GM19438 (cell line): ENCODE results near the gene ABCF1.

ENCODE experiments used
- ATAC-seq: cut with Tn5 transposase; IDR thresholded peaks from one replicate; pipeline ENCODE4 v1.9.1; 2021; ENCODE audit warnings: low read depth; ENCODE audit not compliant: unreplicated experiment

Gene ABCF1

DNA sequence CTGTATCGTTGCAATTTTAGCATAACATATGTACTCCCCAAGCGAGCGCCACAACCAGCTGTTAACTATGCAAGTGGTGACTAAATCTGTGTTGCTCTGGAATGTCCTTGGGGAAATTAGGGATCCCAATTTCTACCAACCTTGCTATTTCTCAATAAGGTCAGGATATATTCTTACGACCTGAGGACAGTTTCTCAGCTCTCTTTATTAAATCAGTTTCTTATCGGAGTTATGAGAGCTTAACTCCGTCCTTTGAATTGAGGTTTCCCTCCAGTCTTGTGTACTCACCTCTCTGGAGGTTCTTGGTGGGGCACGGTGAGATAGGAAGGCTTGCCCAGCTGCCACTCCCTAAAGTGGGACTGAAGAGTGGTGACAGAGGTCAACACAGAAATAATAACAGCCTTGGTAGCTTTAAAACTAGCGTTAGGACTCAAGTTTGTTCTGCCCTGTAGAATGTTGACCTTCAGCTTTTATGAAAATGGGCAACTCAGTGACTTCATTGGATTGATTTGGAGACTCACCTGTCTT is 47.1 kb downstream of the ABCF1 start:
- ATAC-seq = no peak

DNA sequence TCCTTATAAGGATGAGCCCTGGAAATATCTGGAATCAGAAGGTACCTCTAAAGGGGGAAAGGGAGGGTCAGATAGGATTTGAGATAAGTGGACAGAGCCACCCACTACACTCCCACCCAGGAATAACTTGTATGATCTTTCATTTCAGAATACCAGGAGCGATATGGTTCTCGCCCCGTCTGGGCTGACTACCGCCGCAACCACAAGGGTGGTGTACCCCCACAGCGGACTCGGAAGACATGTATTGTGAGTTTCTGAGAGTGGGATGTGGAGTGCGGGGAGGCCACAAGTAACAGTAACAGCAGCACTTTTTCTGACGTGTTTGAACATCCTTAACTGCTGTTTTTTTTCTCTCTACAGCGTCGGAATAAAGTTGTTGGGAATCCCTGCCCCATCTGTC is 48.3 kb downstream of the ABCF1 start:
- ATAC-seq = no peak

DNA sequence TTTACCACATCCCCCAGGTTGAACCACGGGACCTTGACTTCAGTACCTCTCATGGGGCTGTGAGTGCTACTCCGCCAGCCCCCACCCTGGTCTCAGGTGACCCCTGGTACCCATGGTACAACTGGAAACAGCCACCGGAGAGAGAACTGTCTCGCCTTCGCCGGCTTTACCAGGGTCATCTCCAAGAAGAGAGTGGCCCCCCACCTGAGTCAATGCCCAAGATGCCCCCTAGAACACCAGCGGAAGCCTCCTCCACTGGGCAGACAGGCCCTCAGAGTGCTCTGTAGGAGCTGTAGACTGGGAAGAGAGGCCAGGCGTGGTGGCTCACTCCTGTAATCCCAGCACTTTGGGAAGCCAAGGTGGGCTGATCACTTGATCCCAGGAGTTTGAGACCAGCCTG is 54.3 kb downstream of the ABCF1 start:
- ATAC-seq = no peak

DNA sequence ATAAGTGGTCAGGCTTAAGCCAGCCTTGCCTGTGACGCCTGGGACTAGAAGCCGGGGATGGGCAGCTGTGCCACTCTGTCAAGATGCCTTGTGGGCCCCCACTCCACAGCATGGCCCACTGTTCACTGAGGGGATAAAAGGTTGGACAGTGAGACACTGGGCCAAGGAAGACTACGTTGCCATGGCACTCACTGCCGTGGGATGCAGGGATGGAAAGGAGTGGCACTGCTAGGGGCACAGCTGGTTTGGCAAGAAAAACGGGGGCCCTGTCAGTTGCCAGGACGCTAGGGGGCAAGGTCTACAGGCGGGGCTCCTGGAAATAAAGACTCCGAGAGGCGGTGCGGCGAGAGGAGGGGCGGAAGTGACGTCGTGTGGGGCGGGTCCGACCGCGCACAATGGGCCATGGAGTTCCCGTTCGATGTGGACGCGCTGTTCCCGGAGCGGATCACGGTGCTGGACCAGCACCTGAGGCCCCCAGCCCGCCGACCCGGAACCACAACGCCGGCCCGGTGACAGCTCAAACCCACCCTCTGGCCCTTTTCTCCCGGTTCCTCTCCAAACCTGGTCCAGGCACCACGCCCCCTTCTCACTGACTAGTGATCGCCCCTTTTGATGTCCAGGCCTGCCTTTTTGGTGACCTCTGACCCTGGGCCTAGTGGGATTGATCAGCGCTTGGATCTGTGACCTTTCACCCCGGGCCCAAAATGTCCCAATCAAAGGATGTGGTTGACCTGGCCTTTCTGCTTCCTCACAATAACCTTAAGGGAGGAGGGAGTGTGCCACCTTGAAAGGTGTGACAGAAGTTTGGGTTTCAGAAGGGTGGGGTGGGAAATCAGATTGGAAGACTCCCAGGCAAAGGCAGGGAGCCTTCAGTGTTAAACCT is 55.5 kb downstream of the ABCF1 start, which contains the start of gene ATAT1:
ATAT1 (plus strand) TSS at position 391 of the 883 bp plus-strand sequence.
- ATAC-seq = peak; percentile 77

DNA sequence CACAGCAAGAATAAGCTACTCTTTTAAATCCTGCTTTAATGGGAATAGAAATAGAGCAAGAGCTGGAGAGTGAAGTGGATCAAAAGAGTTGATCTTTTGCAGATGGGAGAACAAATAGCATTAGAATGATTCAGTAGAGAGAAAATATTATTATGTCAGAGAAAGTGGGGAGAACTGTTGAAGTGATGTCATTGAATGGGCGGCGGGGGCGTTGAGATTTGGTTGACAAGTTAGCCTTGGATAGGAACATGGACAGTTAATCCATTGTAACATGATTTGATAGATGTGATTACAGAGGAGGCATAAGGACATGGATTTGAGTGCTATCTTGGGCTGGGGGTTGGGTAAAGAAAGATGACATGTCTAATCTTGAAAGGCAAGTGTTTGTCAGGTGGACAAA is 64.6 kb downstream of the ABCF1 start:
- ATAC-seq = no peak

DNA sequence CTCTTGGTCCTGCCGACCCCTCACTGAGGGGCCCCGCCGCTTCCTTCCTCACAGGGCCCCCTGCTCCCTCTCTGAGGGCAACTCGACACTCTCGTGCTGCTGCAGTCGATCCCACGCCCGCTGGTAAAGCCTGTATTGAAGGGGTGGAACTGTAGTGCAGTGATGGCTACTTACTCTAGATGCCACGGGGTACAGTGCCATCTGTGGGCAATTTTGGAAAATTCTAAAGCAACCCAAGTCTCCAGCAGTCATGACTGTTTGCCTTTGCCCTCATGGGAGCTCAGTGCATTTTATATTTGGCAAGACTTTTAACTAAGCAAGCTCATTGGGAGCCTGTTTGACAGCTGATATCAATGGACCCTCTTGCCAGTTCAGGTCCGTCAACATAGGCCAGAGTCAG is 69.2 kb downstream of the ABCF1 start:
- no peak for ATAC-seq

DNA sequence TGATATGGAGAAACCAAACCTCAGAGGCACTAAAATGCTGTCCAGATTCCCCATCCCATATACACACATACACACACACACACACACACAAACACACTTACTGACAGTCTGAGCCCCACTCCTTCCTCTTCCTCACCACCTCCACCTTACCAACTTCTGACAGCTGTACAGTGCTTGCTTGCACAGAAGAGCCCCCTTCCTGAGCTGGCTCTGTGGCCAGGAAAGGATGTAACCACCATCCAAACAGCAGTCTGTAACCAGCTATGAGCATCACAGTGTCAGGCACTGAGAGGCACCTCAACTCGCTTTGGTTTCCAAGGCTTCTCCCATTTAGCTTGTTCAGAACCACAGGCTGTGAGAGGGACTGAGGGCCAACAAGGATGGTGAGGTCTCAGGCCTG is 69.8 kb downstream of the ABCF1 start:
- no peak for ATAC-seq
